PC-9 (cell line): ENCODE results near the gene GMPPA. TPM values are rescaled to one million over a fixed set of nuclear protein-coding genes. Genes with fewer than 3 reads are reported as not detected.

Source experiments
- BruUV-seq: library from RNA; stranded (reverse); fragments of 400-500 nt; replicated peaks from 2 replicates; lab custom pipeline; 2021; lab: Mats Ljungman, UMichigan
- CTCF ChIA-PET: fragments of 300-600 bp; sonication (Branson Sonifier 250); formaldehyde crosslinking; loops from one replicate; lab custom pipeline; 2022; ENCODE audit warnings: antibody characterized with exemption; lab: Charles Lee
- POLR2A ChIA-PET: fragments of 300-600 bp; sonication (Branson Sonifier 250); formaldehyde crosslinking; loops from one replicate; lab custom pipeline; 2022; ENCODE audit warnings: antibody characterized with exemption; ENCODE audit not compliant: unreplicated experiment; lab: Charles Lee
- DNase-seq, 2 experiments: peaks; one replicate each; pipeline versions ENCODE4 v3.0.0 to v3.0.0-alpha.2; 2015 to 2022; ENCODE audit warnings: mixed read lengths in 1 of 2
- H2AFZ ChIP-seq: fragments of 200-600 bp; sonication (generic); 2 replicates; pipeline ENCODE4 v1.8.1; 2017; ENCODE audit warnings: antibody characterized with exemption
- H3F3A ChIP-seq: fragments of 200-600 bp; sonication (generic); 2 replicates; pipeline ENCODE4 v1.8.1; 2017; ENCODE audit warnings: antibody characterized with exemption, mild to moderate bottlenecking, low read depth; ENCODE audit not compliant: insufficient read depth
- H3K27ac ChIP-seq: fragments of 200-600 bp; sonication (generic); 2 replicates; pipeline ENCODE4 v1.6.1; 2016; ENCODE audit warnings: mixed run types
- H3K27me3 ChIP-seq: fragments of 200-600 bp; sonication (generic); 2 replicates; pipeline ENCODE4 v1.6.1; 2016; ENCODE audit warnings: low read depth, mixed run types; ENCODE audit not compliant: insufficient read depth
- H3K36me3 ChIP-seq: fragments of 200-600 bp; sonication (generic); 2 replicates; pipeline ENCODE4 v1.6.1; 2016; ENCODE audit warnings: low read depth, mixed run types
- H3K4me1 ChIP-seq: fragments of 200-600 bp; sonication (generic); replicated peaks from 2 replicates; pipeline ENCODE4 v1.6.1; 2016; ENCODE audit warnings: mixed run types; ENCODE audit not compliant: insufficient read depth
- H3K4me2 ChIP-seq: fragments of 200-600 bp; sonication (generic); 2 replicates; pipeline ENCODE4 v1.6.1; 2017; ENCODE audit warnings: mixed run types
- H3K4me3 ChIP-seq: fragments of 200-600 bp; sonication (generic); 2 replicates; pipeline ENCODE4 v1.6.1; 2016; ENCODE audit warnings: mixed run types
- H3K79me2 ChIP-seq: fragments of 200-600 bp; sonication (generic); 2 replicates; pipeline ENCODE4 v1.6.1; 2017; ENCODE audit warnings: low read depth, mixed run types
- H3K9me2 ChIP-seq: fragments of 200-600 bp; sonication (generic); 2 replicates; pipeline ENCODE4 v1.8.1; 2017; ENCODE audit warnings: mild to moderate bottlenecking; ENCODE audit not compliant: insufficient read depth
- H3K9me3 ChIP-seq: fragments of 200-600 bp; sonication (generic); 2 replicates; pipeline ENCODE4 v1.8.1; 2016; ENCODE audit warnings: low read depth; ENCODE audit not compliant: insufficient read depth
- H4K20me1 ChIP-seq: fragments of 200-600 bp; sonication (generic); 2 replicates; pipeline ENCODE4 v1.8.1; 2017; ENCODE audit not compliant: insufficient read depth
- EZH2 ChIP-seq: fragments of 200-600 bp; sonication (generic); IDR thresholded peaks from 2 replicates; pipeline ENCODE4 v1.8.0; 2017; ENCODE audit warnings: antibody characterized with exemption, low read depth
- intact Hi-C: fragments of 100-400 bp; cut with micrococcal nuclease; formaldehyde crosslinking; loops from one replicate; pipeline ENCODE4 v1.10.0; 2022; ENCODE audit not compliant: unreplicated experiment
- total RNA-seq: library from RNA; stranded (reverse); gene quantifications from 2 replicates; pipeline ENCODE4 v1.2.3, GENCODE V29; 2021
- TF ChIP-seq, protein P1 (sequence below): fragments of 200-600 bp; sonication (generic); conservative IDR thresholded peaks from 2 replicates; pipeline ENCODE4 v1.6.1; 2017; ENCODE audit warnings: mixed run types, antibody characterized with exemption, mild to moderate bottlenecking, moderate library complexity

The GMPPA gene
- total RNA-seq, 1 experiment from 2014 or later: 57.2 TPM

DNA sequence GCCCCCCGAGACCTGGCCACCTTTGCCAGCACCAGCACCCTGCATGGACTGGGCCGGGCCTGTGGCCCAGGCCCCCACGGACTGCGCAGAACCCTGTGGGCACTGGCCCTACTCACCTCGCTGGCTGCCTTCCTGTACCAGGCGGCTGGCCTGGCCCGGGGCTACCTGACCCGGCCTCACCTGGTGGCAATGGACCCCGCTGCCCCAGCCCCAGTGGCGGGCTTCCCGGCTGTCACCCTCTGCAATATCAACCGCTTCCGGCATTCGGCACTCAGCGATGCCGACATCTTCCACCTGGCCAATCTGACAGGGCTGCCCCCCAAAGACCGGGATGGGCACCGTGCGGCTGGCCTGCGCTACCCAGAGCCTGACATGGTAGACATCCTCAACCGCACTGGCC lies 16.1 kb downstream of the GMPPA start:
- H3K27me3 ChIP-seq: peaks cover 79% of the 10 kb centered on the region
- intact Hi-C loops: no loop called here
- CTCF ChIA-PET: interaction anchor here (0.6 kb wide), 1 partner anchor 47 kb away, joined by 3 read pairs; no protein-coding TSS in a partner anchor

DNA sequence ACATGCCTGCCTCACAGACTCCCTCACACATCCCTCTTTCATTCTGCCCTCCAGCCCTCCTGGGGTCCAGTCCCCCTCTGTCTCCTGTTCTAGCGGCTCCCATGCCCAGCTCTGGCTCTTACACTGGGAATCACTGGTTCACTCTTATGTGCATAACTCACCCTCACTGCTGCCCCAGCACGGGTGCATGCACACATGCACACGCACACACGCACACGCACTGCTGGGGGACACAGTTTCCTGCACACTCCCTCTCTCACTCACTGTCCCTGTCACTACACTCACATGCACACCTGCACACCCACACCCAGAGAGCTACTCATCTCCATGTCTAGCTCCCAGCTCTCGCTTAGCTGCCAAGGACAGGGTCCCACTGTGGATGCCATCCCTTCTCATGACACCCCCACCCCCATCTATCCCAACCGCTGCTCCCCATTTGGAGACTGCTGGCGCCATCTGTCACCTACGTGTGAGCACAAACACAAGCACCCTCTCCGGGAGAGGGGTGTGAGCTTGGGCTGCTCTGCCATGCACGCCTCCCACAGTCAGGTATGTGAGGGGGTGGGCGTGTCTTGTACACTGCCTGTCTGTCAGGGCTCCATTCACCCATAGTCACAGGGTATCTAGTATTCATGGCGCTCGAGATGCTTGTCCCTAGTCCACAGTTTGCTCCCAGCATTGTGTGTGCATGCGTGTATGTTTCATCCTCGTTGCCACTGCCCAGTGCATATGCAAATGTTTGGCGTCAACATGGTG lies 17.4 kb downstream of the GMPPA start:
- no peaks in the 10 kb centered on the region for H3K4me1 ChIP-seq
- no peaks in the 10 kb centered on the region for H3F3A ChIP-seq
- no TSS peak for BruUV-seq
- no peak overlapping the region for H2AFZ ChIP-seq
- intact Hi-C loops: no loop called here
- TF ChIP-seq EZH2: no peak
- TF ChIP-seq, protein P1, sequence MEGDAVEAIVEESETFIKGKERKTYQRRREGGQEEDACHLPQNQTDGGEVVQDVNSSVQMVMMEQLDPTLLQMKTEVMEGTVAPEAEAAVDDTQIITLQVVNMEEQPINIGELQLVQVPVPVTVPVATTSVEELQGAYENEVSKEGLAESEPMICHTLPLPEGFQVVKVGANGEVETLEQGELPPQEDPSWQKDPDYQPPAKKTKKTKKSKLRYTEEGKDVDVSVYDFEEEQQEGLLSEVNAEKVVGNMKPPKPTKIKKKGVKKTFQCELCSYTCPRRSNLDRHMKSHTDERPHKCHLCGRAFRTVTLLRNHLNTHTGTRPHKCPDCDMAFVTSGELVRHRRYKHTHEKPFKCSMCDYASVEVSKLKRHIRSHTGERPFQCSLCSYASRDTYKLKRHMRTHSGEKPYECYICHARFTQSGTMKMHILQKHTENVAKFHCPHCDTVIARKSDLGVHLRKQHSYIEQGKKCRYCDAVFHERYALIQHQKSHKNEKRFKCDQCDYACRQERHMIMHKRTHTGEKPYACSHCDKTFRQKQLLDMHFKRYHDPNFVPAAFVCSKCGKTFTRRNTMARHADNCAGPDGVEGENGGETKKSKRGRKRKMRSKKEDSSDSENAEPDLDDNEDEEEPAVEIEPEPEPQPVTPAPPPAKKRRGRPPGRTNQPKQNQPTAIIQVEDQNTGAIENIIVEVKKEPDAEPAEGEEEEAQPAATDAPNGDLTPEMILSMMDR: no peak
- H3K9me3 ChIP-seq: no peaks in the 10 kb centered on the region
- no peak overlapping the region for H3K27ac ChIP-seq
- CTCF ChIA-PET: interaction anchor here (0.7 kb wide), 1 partner anchor 9 kb away, joined by 5 read pairs; no protein-coding TSS in a partner anchor
- no peaks in the 10 kb centered on the region for H3K36me3 ChIP-seq
- H3K9me2 ChIP-seq: no peaks in the 10 kb centered on the region
- peaks cover 70% of the 10 kb centered on the region for H3K27me3 ChIP-seq
- H3K79me2 ChIP-seq: no peaks in the 10 kb centered on the region
- DNase-seq: no peak
- POLR2A ChIA-PET: no interaction called here
- H3K4me2 ChIP-seq: no peak overlapping the region
- H3K4me3 ChIP-seq: no peak overlapping the region
- no peaks in the 10 kb centered on the region for H4K20me1 ChIP-seq

More for the DNA sequence above, 16.1 kb downstream of the GMPPA start:
- no peaks in the 10 kb centered on the region for H3F3A ChIP-seq
- POLR2A ChIA-PET: no interaction called here
- H3K36me3 ChIP-seq: no peaks in the 10 kb centered on the region
- TF ChIP-seq EZH2: no peak
- TF ChIP-seq, protein P1: no peak
- H3K9me2 ChIP-seq: no peaks in the 10 kb centered on the region
- no peaks in the 10 kb centered on the region for H4K20me1 ChIP-seq
- H3K4me3 ChIP-seq: no peak overlapping the region
- H3K79me2 ChIP-seq: no peaks in the 10 kb centered on the region
- DNase-seq: no peak
- no peak overlapping the region for H2AFZ ChIP-seq
- H3K27ac ChIP-seq: no peak overlapping the region
- H3K9me3 ChIP-seq: no peaks in the 10 kb centered on the region
- H3K4me2 ChIP-seq: no peak overlapping the region
- BruUV-seq: no TSS peak
- no peaks in the 10 kb centered on the region for H3K4me1 ChIP-seq

GRCh38 chr2:219516888-219517287 lies 18.2 kb downstream of the GMPPA start:
- Histone ChIP-seq H3K36me3 (no peaks in the 10 kb centered on the region), H3K9me3 (no peaks in the 10 kb centered on the region), H3K27ac (no peak overlapping the region), H3K4me2 (no peak overlapping the region), H3K4me3 (no peak overlapping the region), H4K20me1 (no peaks in the 10 kb centered on the region), H3K79me2 (no peaks in the 10 kb centered on the region), H3F3A (peaks cover 5% of the 10 kb centered on the region; the same call in 1 of the 2 replicates), H3K9me2 (no peaks in the 10 kb centered on the region), H2AFZ (no peak overlapping the region), H3K27me3 (peaks cover 62% of the 10 kb centered on the region), H3K4me1 (peaks cover 4% of the 10 kb centered on the region)
- TF ChIP-seq, protein P1: no peak
- TF ChIP-seq EZH2: no peak
- CTCF ChIA-PET: interaction anchor here (0.7 kb wide), 1 partner anchor 10 kb away, joined by 5 read pairs; no protein-coding TSS in a partner anchor
- intact Hi-C loops: no loop called here
- BruUV-seq: no TSS peak
- POLR2A ChIA-PET: no interaction called here
- DNase-seq: no peak
